Activated CD4-positive, alpha-beta T cell treated with anti-CD3 and anti-CD28 coated beads for 24 hours (primary cell): Measurements from ENCODE around the gene SFXN4.
"Not testable (repeated sequence)": the region's sequence is repeated elsewhere in the genome, so short reads cannot be mapped to it uniquely, and the experiment has no call there.

Experiments used
- DNase-seq, 2 donors: peaks; one replicate each; pipeline ENCODE4 v3.0.0-alpha.2; 2020; ENCODE audit warnings: low read depth in 2 of 2

Gene SFXN4

GRCh38 chr10:119143657-119144056, 21.9 kb downstream of the SFXN4 start:
- DNase-seq, result no peak

- no peak for DNase-seq
These were observed 24.8 kb downstream of the SFXN4 start for GRCh38 chr10:119140603-119141245.

GRCh38 chr10:119139464-119140067, 25.9 kb downstream of the SFXN4 start:
- DNase-seq, result peak; percentile 22 to 30

- no peak for DNase-seq
These were observed 26.9 kb downstream of the SFXN4 start for GRCh38 chr10:119138346-119139306.

GRCh38 chr10:119137878-119138277, 27.6 kb downstream of the SFXN4 start:
- DNase-seq, result not testable (repeated sequence)

- DNase-seq, result no peak
These were observed 29.4 kb downstream of the SFXN4 start for GRCh38 chr10:119136084-119136483.

- DNase-seq, result no peak
These were observed 30.0 kb downstream of the SFXN4 start for GRCh38 chr10:119135513-119135881.

GRCh38 chr10:119133949-119134348, 31.6 kb downstream of the SFXN4 start:
- DNase-seq, result peak in 1 of 2 donors; percentile 39

- no peak for DNase-seq
These were observed 32.8 kb downstream of the SFXN4 start for GRCh38 chr10:119132521-119133345.

GRCh38 chr10:119131512-119132240, 33.8 kb downstream of the SFXN4 start:
- DNase-seq, result peak in 1 of 2 donors; percentile 12

GRCh38 chr10:119129721-119130120, 35.8 kb downstream of the SFXN4 start:
- DNase-seq, result no peak

GRCh38 chr10:119125942-119126341, 39.6 kb downstream of the SFXN4 start:
- no peak for DNase-seq

- no peak for DNase-seq
These were observed 44.6 kb downstream of the SFXN4 start for GRCh38 chr10:119120875-119121274.

GRCh38 chr10:119120413-119120867, 45.1 kb downstream of the SFXN4 start:
- DNase-seq, result no peak

GRCh38 chr10:119119400-119119799, 46.1 kb downstream of the SFXN4 start:
- no peak for DNase-seq

- no peak for DNase-seq
These were observed 47.3 kb downstream of the SFXN4 start for GRCh38 chr10:119118231-119118630.

- no peak for DNase-seq
These were observed 49.1 kb downstream of the SFXN4 start for GRCh38 chr10:119116326-119116951.

- DNase-seq, result no peak
These were observed 49.6 kb downstream of the SFXN4 start for GRCh38 chr10:119115926-119116325.

- no peak for DNase-seq
These were observed 51.5 kb downstream of the SFXN4 start for GRCh38 chr10:119113751-119114732.
